Measurements from ENCODE around the gene NTHL1.

DNA sequence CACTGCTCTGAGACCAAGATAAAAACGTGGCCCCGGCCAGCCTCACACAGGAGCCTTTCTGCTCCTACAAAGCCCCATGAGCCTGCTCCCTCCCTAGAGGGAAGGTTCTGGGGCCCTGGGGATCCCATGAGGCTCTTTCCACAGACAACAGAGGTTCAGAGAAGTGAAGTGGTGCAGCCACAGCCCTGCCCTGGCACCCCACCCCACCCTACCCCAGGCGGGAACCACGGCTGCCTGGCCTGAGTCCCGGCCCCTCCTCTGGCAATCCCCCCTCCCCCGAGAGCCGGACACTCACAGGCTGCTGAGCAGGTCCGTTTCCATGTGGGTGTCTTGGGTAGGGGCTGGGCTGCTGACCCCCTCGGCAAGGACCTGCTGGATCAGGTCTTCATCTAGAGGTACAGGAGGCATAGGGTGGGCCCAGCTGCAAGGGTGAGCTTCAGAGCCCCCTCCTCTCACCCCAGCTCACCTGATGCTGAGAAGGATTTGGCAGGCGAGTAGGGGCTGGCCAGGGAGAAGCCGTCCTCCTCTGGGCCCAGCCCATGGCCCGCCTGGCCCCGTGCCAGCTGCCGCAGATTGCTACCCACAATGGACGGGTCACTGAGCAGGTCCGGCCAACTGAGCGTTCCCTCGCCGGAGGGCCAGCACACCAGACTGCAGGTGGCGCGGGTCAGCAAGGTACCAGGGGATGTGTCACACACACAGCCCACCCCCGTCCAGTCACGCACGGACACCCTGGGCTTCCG, 49.4 kb upstream of the NTHL1 start:
- TF ChIP-seq, protein P1, sequence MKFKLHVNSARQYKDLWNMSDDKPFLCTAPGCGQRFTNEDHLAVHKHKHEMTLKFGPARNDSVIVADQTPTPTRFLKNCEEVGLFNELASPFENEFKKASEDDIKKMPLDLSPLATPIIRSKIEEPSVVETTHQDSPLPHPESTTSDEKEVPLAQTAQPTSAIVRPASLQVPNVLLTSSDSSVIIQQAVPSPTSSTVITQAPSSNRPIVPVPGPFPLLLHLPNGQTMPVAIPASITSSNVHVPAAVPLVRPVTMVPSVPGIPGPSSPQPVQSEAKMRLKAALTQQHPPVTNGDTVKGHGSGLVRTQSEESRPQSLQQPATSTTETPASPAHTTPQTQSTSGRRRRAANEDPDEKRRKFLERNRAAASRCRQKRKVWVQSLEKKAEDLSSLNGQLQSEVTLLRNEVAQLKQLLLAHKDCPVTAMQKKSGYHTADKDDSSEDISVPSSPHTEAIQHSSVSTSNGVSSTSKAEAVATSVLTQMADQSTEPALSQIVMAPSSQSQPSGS (tag by site-specific recombination; IDR thresholded peaks at IDR 0.05; ENCODE audit: low read depth), result no peak
- TF ChIP-seq, protein P2, sequence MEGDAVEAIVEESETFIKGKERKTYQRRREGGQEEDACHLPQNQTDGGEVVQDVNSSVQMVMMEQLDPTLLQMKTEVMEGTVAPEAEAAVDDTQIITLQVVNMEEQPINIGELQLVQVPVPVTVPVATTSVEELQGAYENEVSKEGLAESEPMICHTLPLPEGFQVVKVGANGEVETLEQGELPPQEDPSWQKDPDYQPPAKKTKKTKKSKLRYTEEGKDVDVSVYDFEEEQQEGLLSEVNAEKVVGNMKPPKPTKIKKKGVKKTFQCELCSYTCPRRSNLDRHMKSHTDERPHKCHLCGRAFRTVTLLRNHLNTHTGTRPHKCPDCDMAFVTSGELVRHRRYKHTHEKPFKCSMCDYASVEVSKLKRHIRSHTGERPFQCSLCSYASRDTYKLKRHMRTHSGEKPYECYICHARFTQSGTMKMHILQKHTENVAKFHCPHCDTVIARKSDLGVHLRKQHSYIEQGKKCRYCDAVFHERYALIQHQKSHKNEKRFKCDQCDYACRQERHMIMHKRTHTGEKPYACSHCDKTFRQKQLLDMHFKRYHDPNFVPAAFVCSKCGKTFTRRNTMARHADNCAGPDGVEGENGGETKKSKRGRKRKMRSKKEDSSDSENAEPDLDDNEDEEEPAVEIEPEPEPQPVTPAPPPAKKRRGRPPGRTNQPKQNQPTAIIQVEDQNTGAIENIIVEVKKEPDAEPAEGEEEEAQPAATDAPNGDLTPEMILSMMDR (tag by site-specific recombination; IDR thresholded peaks at IDR 0.05), result no peak
- TF ChIP-seq, protein P3, sequence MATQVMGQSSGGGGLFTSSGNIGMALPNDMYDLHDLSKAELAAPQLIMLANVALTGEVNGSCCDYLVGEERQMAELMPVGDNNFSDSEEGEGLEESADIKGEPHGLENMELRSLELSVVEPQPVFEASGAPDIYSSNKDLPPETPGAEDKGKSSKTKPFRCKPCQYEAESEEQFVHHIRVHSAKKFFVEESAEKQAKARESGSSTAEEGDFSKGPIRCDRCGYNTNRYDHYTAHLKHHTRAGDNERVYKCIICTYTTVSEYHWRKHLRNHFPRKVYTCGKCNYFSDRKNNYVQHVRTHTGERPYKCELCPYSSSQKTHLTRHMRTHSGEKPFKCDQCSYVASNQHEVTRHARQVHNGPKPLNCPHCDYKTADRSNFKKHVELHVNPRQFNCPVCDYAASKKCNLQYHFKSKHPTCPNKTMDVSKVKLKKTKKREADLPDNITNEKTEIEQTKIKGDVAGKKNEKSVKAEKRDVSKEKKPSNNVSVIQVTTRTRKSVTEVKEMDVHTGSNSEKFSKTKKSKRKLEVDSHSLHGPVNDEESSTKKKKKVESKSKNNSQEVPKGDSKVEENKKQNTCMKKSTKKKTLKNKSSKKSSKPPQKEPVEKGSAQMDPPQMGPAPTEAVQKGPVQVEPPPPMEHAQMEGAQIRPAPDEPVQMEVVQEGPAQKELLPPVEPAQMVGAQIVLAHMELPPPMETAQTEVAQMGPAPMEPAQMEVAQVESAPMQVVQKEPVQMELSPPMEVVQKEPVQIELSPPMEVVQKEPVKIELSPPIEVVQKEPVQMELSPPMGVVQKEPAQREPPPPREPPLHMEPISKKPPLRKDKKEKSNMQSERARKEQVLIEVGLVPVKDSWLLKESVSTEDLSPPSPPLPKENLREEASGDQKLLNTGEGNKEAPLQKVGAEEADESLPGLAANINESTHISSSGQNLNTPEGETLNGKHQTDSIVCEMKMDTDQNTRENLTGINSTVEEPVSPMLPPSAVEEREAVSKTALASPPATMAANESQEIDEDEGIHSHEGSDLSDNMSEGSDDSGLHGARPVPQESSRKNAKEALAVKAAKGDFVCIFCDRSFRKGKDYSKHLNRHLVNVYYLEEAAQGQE (tag by site-specific recombination; IDR thresholded peaks at IDR 0.05), result no peak
- TF ChIP-seq ZNF677 (tag by site-specific recombination; IDR thresholded peaks at IDR 0.05), result no peak
- TF ChIP-seq ZNF184 (tag by site-specific recombination; IDR thresholded peaks at IDR 0.05), result no peak
- TF ChIP-seq ZNF544 (tag by site-specific recombination; IDR thresholded peaks at IDR 0.05), result no peak
- TF ChIP-seq ZSCAN30 (tag by site-specific recombination; IDR thresholded peaks at IDR 0.05), result no peak
